ACC112 (cell line): ENCODE measurements around the gene CLDND2.
A peak's percentile ranks its signal among the peaks of the same experiment; 100 is the strongest.

Experiments
- H2AFZ ChIP-seq: fragments of 200-600 bp; sonication (generic); one replicate; pipeline ENCODE4 v1.6.0; 2017; ENCODE audit warnings: antibody characterized with exemption, low read length; ENCODE audit not compliant: unreplicated experiment
- H3K27ac ChIP-seq: fragments of 200-600 bp; sonication (generic); 2 replicates; pipeline ENCODE4 v1.5.1; 2014; ENCODE audit warnings: low read depth, mild to moderate bottlenecking, antibody characterized with exemption, low read length, moderate library complexity
- H3K27me3 ChIP-seq: fragments of 200-600 bp; sonication (generic); 2 replicates; pipeline ENCODE4 v1.6.1; 2014; ENCODE audit warnings: mild to moderate bottlenecking, antibody characterized with exemption, low read length, moderate library complexity, mixed read lengths; ENCODE audit not compliant: insufficient read depth
- H3K36me3 ChIP-seq: fragments of 200-600 bp; sonication (generic); 2 replicates; pipeline ENCODE4 v1.6.1; 2016; ENCODE audit warnings: mild to moderate bottlenecking, antibody characterized with exemption, low read length, moderate library complexity, mixed read lengths; ENCODE audit not compliant: insufficient read depth
- H3K4me1 ChIP-seq: fragments of 200-600 bp; sonication (generic); one replicate; pipeline ENCODE4 v1.6.1; 2016; ENCODE audit warnings: low read length, mixed read lengths; ENCODE audit not compliant: insufficient read depth, unreplicated experiment, control insufficient read depth
- H3K4me3 ChIP-seq: fragments of 200-600 bp; sonication (generic); 2 replicates; pipeline ENCODE4 v1.5.1; 2014; ENCODE audit warnings: mild to moderate bottlenecking, low read depth, low read length
- H3K79me2 ChIP-seq: fragments of 200-600 bp; sonication (generic); one replicate; pipeline ENCODE4 v1.6.0; 2016; ENCODE audit warnings: low read length; ENCODE audit not compliant: control insufficient read depth, unreplicated experiment, insufficient read depth

Gene CLDND2

GRCh38 chr19:51354103-51354741 lies 14.6 kb downstream of the CLDND2 start:
- Histone ChIP-seq H3K4me1 (peaks cover 14% of the 10 kb centered on the region), H3K27me3 (no peaks in the 10 kb centered on the region), H3K79me2 (no peaks in the 10 kb centered on the region), H3K27ac (no peak overlapping the region), H2AFZ (no peak overlapping the region), H3K36me3 (no peaks in the 10 kb centered on the region), H3K4me3 (no peak overlapping the region)

GRCh38 chr19:51352783-51353360 lies 15.9 kb downstream of the CLDND2 start:
- no peaks in the 10 kb centered on the region for H3K27me3 ChIP-seq
- no peak overlapping the region for H2AFZ ChIP-seq
- H3K36me3 ChIP-seq, result no peaks in the 10 kb centered on the region; the same call in 1 of the 2 replicates
- H3K27ac ChIP-seq, result no peak overlapping the region
- H3K4me1 ChIP-seq, result peaks cover 9% of the 10 kb centered on the region
- no peak overlapping the region for H3K4me3 ChIP-seq
- no peaks in the 10 kb centered on the region for H3K79me2 ChIP-seq

GRCh38 chr19:51351266-51351990 lies 17.4 kb downstream of the CLDND2 start:
- H3K4me1 ChIP-seq, result peaks cover 9% of the 10 kb centered on the region
- no peaks in the 10 kb centered on the region; the same call in 1 of the 2 replicates for H3K36me3 ChIP-seq
- no peaks in the 10 kb centered on the region for H3K27me3 ChIP-seq
- no peaks in the 10 kb centered on the region for H3K79me2 ChIP-seq
- H3K27ac ChIP-seq, result peak overlapping the region; percentile 72
- H3K4me3 ChIP-seq, result no peak overlapping the region
- H2AFZ ChIP-seq, result no peak overlapping the region

GRCh38 chr19:51347209-51347928 lies 21.4 kb downstream of the CLDND2 start:
- Histone ChIP-seq H3K4me1 (peaks cover 9% of the 10 kb centered on the region), H3K79me2 (no peaks in the 10 kb centered on the region), H3K36me3 (no peaks in the 10 kb centered on the region; the same call in 1 of the 2 replicates)

GRCh38 chr19:51346742-51347141 lies 22.1 kb downstream of the CLDND2 start:
- Histone ChIP-seq H3K4me1 (peaks cover 9% of the 10 kb centered on the region), H3K79me2 (no peaks in the 10 kb centered on the region), H3K36me3 (no peaks in the 10 kb centered on the region; the same call in 1 of the 2 replicates)

More at GRCh38 chr19:51347209-51347928, 21.4 kb downstream of the CLDND2 start:
- Histone ChIP-seq H3K27ac (no peak overlapping the region), H3K4me3 (no peak overlapping the region), H2AFZ (no peak overlapping the region), H3K27me3 (no peaks in the 10 kb centered on the region)

GRCh38 chr19:51345076-51345620 lies 23.7 kb downstream of the CLDND2 start:
- peaks cover 4% of the 10 kb centered on the region for H3K4me1 ChIP-seq
- no peaks in the 10 kb centered on the region for H3K27me3 ChIP-seq
- H3K79me2 ChIP-seq, result no peaks in the 10 kb centered on the region
- no peak overlapping the region for H2AFZ ChIP-seq
- no peak overlapping the region for H3K4me3 ChIP-seq
- no peak overlapping the region for H3K27ac ChIP-seq
- H3K36me3 ChIP-seq, result no peaks in the 10 kb centered on the region; the same call in 1 of the 2 replicates

More at GRCh38 chr19:51346742-51347141, 22.1 kb downstream of the CLDND2 start:
- no peak overlapping the region for H2AFZ ChIP-seq
- H3K27ac ChIP-seq, result no peak overlapping the region
- no peaks in the 10 kb centered on the region for H3K27me3 ChIP-seq
- H3K4me3 ChIP-seq, result no peak overlapping the region

- H3K27ac ChIP-seq, result no peak overlapping the region
- H3K79me2 ChIP-seq, result no peaks in the 10 kb centered on the region
- H3K4me1 ChIP-seq, result no peaks in the 10 kb centered on the region
- H3K36me3 ChIP-seq, result no peaks in the 10 kb centered on the region
- no peak overlapping the region for H3K4me3 ChIP-seq
- no peak overlapping the region for H2AFZ ChIP-seq
- no peaks in the 10 kb centered on the region for H3K27me3 ChIP-seq
Observed at GRCh38 chr19:51342631-51343569, 25.9 kb downstream of the CLDND2 start.

- H3K27ac ChIP-seq, result no peak within 1 kb of the TSS
- no peaks in the 10 kb centered on the region for H3K79me2 ChIP-seq
- no peaks in the 10 kb centered on the region for H3K4me1 ChIP-seq
- H3K36me3 ChIP-seq, result no peaks in the 10 kb centered on the region
- H3K27me3 ChIP-seq, result no peaks in the 10 kb centered on the region
- H3K4me3 ChIP-seq, result peak within 1 kb of the TSS; percentile 78; the same call in 1 of the 2 replicates
- H2AFZ ChIP-seq, result no peak within 1 kb of the TSS
Observed at GRCh38 chr19:51341976-51342580, 26.7 kb downstream of the CLDND2 start, which contains the start of gene VSIG10L. Gene VSIG10L, minus strand, starts transcription at chr19:51342139. Its CDS starts 15 bp downstream, at chr19:51342124.

GRCh38 chr19:51341066-51341465 lies 27.7 kb downstream of the CLDND2 start:
- Histone ChIP-seq H3K27ac (no peak overlapping the region), H3K27me3 (no peaks in the 10 kb centered on the region), H3K79me2 (no peaks in the 10 kb centered on the region), H2AFZ (no peak overlapping the region), H3K4me1 (no peaks in the 10 kb centered on the region), H3K4me3 (peak overlapping the region; percentile 78; the same call in 1 of the 2 replicates), H3K36me3 (no peaks in the 10 kb centered on the region)
